A172 (cell line): ENCODE measurements around the gene BOK. TPM values are rescaled to one million over a fixed set of nuclear protein-coding genes. Genes with fewer than 3 reads are reported as not detected.
"Not testable (repeated sequence)": the region's sequence is repeated elsewhere in the genome, so short reads cannot be mapped to it uniquely, and the experiment has no call there.

Experiments used
- DNase-seq: peaks from one replicate; pipeline ENCODE4 v3.0.0-alpha.2; 2015; ENCODE audit warnings: low spot score
- total RNA-seq: library from RNA; depleted of rRNA; stranded (reverse); fragments of >200 nt; shearing (Covaris generic); gene quantifications from 2 replicates; pipeline ENCODE4 v1.2.3, GENCODE V29; 2014

Gene BOK
- total RNA-seq, 1 experiment from 2014 or later, result 0.07 TPM

DNA sequence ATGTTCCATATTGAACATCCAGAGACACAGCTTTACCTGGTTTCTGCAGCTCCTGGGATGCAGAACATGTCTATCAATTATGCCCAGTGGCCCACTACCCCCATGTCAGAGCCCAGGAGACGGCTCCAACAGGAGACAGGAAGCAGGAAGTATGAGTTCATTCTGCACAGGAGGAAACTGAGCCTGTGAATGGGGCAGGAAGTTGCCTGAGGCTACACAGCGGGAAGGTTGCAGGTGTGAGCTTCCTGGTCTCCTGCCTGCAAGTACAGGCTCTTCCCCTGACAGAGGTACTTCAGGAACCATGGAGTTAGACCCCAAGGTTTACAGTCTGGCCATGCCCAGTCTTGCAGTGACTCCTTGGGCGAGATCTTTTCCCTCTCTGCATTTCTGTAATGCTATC lies 2.8 kb upstream of the BOK start:
- DNase-seq, result no peak

DNA sequence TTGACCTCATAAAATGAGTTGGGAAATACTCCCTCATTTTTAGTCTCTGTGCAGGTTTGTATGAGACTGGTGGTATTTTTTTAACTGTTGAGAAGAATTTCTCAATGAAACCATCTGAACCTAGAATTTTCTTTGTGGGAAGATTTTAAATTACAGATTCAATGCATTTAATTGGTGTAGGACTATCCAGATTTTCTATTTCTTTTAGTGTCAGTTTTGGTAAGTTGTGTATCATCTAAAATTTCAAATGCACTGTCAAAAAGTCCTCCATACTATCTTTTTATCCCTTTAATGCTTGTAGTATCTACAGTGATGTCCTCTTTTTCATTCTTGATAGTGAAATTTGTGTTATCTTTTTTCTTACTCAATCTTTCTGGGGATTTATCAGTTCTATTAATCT lies 1.8 kb upstream of the BOK start:
- no peak for DNase-seq

- DNase-seq, result no peak
These were observed 997 bp downstream of the BOK start for GRCh38 chr2:241559323-241560161.

DNA sequence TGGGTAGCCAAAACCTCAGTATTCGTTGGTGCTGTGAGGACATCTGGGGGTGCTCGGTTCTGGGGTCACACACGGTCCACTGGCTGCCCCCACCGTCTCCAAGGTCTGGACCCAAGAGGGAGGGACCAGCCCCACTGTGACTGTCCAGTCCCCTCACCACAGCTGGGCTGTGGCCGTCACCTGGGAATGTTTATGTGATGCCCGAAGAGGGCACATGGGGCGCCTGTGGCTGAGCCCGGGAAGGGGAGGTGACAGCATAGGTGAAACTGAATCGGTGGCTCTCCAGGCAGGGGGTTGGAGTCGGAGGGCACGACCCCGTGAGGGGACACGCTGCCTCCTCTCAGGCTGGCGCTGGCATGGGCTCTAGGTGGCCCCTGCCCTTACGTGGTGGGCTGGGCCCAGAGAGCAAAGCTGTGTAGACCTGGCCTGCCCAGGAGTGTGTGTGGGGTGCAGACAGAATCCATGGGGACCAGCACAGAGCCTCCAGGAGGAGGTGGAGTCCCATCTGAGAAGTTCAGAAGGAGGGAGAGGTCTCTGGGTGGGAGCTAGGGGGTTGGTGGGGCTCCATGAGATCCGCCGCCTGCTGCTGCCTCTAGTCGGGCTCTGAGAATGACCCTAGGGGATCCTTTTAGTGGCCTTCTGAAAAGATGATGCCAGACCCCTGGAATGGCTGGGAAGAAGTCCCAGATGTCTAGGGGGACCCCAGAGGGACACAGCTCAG lies 1.8 kb downstream of the BOK start:
- no peak for DNase-seq

- peak; percentile 24 for DNase-seq
These were observed 2.4 kb downstream of the BOK start for GRCh38 chr2:241560883-241561474.

- peak; percentile 50 for DNase-seq
These were observed 3.3 kb downstream of the BOK start for GRCh38 chr2:241561832-241562231.

DNA sequence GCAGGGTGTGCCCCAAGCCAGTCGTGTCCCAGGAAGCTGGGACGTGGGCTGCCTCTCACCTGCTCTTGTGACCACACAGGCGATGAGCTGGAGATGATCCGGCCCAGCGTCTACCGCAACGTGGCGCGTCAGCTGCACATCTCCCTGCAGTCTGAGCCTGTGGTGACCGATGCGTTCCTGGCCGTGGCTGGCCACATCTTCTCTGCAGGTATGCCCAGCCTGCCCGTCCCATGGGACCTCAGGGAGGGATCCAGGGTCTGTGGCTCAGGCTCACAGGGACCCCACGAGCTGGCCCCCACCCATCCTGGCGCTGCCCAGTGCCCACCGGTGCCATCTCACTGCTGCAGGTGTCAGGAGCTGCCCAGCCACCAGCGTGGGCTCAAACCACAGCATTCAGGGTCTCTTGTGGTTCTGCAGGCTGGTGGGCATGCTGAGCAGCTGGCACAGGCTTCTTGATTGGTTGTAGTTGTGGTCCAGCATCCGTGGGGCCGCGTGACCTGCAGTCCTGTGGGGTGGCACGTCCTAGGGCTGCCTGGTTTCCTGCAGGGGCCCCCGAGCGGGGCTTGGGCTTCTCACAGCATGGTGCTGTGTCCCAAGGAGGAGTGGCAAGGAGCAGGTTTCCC lies 3.8 kb downstream of the BOK start:
- DNase-seq, result no peak

- DNase-seq, result no peak
These were observed 4.5 kb downstream of the BOK start for GRCh38 chr2:241563031-241563507.

DNA sequence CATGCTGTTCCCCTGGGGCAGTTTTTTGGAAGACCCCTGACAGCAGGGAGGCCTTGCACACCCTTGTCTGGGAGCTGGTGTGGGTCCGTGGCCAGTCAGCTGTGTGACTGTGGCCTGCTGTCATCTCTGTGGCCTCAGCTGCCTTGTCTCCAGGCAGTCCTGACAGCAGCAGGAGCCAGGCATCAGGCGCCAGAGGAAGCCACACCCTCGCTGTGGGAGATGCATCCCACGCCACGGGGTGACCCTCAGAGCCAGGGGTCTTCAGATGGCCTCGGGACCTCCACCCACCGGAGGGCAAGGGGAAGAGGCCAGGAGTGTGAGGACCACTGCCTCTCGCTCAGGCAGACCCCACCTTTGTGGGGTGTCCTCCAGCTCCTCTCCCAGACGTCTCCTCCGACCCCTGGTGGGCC lies 5.0 kb downstream of the BOK start:
- no peak for DNase-seq

- no peak for DNase-seq
These were observed 5.5 kb downstream of the BOK start for GRCh38 chr2:241563981-241564595.

- no peak for DNase-seq
These were observed 6.3 kb downstream of the BOK start for GRCh38 chr2:241564596-241565410.

- no peak for DNase-seq
These were observed 6.9 kb downstream of the BOK start for GRCh38 chr2:241565411-241565810.

GRCh38 chr2:241566021-241566420 lies 7.5 kb downstream of the BOK start:
- DNase-seq, result not testable (repeated sequence)

DNA sequence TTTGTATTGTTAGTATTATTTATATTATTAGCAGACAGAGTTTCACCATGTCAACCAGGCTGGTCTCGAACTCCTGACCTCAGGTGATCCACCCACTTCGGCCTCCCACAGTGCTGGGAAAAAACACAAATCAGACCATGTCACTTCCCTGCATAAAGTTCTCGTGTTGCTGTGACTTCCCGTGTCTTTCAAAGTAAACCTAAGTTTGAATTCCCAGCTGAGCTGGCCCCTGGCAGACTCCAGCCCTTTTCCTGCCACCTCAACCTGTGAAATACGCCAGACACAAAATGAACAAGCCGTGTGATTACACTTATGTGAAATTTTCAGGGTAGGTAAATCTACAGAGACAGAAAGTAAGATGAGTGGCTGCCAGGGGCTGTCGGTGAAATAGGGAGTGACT lies 7.9 kb downstream of the BOK start:
- DNase-seq, result no peak

GRCh38 chr2:241567266-241567665 lies 8.7 kb downstream of the BOK start:
- not testable (repeated sequence) for DNase-seq

- no peak for DNase-seq
These were observed 9.2 kb downstream of the BOK start for GRCh38 chr2:241567776-241568175.

DNA sequence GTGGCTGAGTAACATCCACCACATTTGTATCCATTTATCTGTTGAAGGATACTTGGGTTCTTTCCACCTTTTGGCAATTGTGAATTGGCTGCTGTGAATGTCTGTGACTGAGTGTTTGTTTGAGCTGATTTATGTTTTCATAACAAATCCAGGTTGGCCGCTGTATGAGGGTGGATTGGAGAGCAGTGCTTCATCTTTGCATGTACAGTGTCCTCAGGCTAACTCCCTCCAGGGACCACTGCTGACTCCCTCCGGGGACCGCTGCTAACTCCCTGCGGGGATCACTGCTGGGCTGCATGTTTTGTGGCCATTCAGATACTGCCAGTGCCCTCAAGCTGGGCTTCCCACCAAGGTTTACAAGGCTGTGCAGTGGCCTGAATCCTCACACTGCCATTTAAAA lies 10.2 kb downstream of the BOK start:
- DNase-seq, result no peak

- DNase-seq, result no peak
These were observed 11.3 kb downstream of the BOK start for GRCh38 chr2:241569831-241570281.

GRCh38 chr2:241570961-241571581 lies 12.5 kb downstream of the BOK start:
- no peak for DNase-seq
